ENCODE data around the gene BRINP1.

GRCh38 chr9:119366909-119367682 is 2.1 kb downstream of the BRINP1 start:
- TF ChIP-seq, protein P1, sequence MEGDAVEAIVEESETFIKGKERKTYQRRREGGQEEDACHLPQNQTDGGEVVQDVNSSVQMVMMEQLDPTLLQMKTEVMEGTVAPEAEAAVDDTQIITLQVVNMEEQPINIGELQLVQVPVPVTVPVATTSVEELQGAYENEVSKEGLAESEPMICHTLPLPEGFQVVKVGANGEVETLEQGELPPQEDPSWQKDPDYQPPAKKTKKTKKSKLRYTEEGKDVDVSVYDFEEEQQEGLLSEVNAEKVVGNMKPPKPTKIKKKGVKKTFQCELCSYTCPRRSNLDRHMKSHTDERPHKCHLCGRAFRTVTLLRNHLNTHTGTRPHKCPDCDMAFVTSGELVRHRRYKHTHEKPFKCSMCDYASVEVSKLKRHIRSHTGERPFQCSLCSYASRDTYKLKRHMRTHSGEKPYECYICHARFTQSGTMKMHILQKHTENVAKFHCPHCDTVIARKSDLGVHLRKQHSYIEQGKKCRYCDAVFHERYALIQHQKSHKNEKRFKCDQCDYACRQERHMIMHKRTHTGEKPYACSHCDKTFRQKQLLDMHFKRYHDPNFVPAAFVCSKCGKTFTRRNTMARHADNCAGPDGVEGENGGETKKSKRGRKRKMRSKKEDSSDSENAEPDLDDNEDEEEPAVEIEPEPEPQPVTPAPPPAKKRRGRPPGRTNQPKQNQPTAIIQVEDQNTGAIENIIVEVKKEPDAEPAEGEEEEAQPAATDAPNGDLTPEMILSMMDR (IDR thresholded peaks at IDR 0.05; ENCODE audit: insufficient read depth, low read length), result no peak
- TF ChIP-seq SPI1 (IDR thresholded peaks at IDR 0.05; ENCODE audit: borderline replicate concordance, low read depth) (no peak), POLR2AphosphoS5 (IDR thresholded peaks at IDR 0.05; ENCODE audit: low read depth) (no peak)
- TF ChIP-seq, protein P2, sequence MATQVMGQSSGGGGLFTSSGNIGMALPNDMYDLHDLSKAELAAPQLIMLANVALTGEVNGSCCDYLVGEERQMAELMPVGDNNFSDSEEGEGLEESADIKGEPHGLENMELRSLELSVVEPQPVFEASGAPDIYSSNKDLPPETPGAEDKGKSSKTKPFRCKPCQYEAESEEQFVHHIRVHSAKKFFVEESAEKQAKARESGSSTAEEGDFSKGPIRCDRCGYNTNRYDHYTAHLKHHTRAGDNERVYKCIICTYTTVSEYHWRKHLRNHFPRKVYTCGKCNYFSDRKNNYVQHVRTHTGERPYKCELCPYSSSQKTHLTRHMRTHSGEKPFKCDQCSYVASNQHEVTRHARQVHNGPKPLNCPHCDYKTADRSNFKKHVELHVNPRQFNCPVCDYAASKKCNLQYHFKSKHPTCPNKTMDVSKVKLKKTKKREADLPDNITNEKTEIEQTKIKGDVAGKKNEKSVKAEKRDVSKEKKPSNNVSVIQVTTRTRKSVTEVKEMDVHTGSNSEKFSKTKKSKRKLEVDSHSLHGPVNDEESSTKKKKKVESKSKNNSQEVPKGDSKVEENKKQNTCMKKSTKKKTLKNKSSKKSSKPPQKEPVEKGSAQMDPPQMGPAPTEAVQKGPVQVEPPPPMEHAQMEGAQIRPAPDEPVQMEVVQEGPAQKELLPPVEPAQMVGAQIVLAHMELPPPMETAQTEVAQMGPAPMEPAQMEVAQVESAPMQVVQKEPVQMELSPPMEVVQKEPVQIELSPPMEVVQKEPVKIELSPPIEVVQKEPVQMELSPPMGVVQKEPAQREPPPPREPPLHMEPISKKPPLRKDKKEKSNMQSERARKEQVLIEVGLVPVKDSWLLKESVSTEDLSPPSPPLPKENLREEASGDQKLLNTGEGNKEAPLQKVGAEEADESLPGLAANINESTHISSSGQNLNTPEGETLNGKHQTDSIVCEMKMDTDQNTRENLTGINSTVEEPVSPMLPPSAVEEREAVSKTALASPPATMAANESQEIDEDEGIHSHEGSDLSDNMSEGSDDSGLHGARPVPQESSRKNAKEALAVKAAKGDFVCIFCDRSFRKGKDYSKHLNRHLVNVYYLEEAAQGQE (IDR thresholded peaks at IDR 0.05; ENCODE audit: insufficient replicate concordance, low read depth), result no peak

All from HL-60 (cell line).